ENCODE data around the gene RIIAD1.
"Not testable (repeated sequence)": the region's sequence is repeated elsewhere in the genome, so short reads cannot be mapped to it uniquely, and the experiment has no call there.

Gene RIIAD1, protein sequence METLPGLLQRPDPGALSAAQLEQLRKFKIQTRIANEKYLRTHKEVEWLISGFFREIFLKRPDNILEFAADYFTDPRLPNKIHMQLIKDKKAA

DNA sequence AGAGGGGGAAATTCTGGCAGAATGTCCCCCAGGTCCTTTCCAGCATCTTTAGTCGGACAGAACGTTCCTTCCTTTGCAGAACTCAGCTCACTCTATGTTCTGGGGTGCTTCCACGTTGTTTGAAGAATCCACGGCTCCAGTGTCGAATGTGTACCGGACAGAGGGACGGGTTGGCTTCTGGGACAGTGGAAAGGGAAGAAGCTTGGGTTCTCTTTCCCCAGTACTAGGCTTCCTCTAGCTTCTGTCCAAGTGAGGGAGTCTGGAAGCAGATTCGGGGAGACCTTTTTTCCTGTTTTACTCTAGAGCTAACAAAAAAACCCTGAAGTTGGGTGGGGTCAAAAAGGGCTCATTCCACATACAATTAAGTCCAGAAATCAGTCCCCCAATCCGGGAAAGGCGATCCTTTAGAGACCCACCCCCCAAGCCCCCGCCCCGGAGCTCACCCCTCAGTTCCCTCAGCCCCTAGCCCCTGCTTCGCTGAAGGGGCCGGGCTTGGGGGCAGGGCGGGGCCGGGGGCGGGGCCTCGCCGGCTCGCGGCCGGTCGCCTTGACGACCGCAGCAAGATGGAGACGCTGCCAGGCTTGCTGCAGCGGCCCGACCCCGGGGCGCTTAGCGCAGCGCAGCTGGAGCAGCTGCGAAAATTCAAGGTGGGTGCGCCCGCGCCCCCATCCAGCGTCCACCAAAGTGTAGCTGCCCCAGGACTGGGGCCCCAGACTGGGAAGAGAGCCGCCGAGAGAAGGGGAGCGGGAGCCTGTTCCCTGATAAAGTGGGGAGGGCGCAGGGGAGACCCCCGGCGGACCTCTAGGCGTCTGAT lies at the start of gene RIIAD1:
Gene RIIAD1 (plus strand): TSS at position 549 of the 814 bp plus-strand sequence. CDS start 15 bp downstream, at position 564.
- peak; percentile 75 for DNase-seq (ENCODE audit: extremely low spot score, insufficient read length, low read depth)
- no peak for FAIRE-seq

GRCh38 chr1:151673407-151673806 lies 47.9 kb upstream of the RIIAD1 start:
- FAIRE-seq (no peak), DNase-seq (ENCODE audit: extremely low spot score, insufficient read length, low read depth) (no peak)

- no peak for DNase-seq (ENCODE audit: extremely low spot score, insufficient read length, low read depth)
- peak; percentile 51 for FAIRE-seq
Measured at GRCh38 chr1:151680391-151680790, 40.9 kb upstream of the RIIAD1 start.

- DNase-seq (ENCODE audit: extremely low spot score, insufficient read length, low read depth) (no peak), FAIRE-seq (no peak)
Measured at GRCh38 chr1:151680826-151681225, 40.5 kb upstream of the RIIAD1 start.

DNA sequence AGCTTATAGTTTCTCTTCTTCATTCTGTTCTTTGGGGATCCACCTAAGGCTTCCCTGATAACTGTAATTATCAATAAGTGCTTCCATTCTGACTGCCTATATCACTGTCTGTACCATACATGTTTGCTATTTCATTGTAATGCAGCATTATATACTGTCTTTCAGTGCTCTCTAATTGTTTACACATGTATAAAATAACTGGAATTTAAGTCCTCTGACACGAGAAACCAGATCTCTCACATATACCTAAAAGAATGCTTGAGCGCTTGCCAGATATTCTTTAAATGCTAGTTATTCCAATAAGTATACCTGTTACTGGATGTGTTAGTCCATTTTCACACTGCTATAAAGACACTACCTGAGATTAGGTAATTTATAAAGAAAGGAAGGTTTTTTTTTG lies 39.4 kb upstream of the RIIAD1 start:
- FAIRE-seq (no peak), DNase-seq (ENCODE audit: extremely low spot score, insufficient read length, low read depth) (no peak)

GRCh38 chr1:151682901-151683300 lies 38.4 kb upstream of the RIIAD1 start:
- not testable (repeated sequence) for DNase-seq (ENCODE audit: extremely low spot score, insufficient read length, low read depth); FAIRE-seq

GRCh38 chr1:151684128-151684527 lies 37.2 kb upstream of the RIIAD1 start:
- no peak for FAIRE-seq

GRCh38 chr1:151686561-151686960 lies 34.8 kb upstream of the RIIAD1 start:
- no peak for FAIRE-seq
- no peak for DNase-seq (ENCODE audit: extremely low spot score, insufficient read length, low read depth)

More at GRCh38 chr1:151684128-151684527, 37.2 kb upstream of the RIIAD1 start:
- no peak for DNase-seq (ENCODE audit: extremely low spot score, insufficient read length, low read depth)

- DNase-seq (ENCODE audit: extremely low spot score, insufficient read length, low read depth) (no peak), FAIRE-seq (no peak)
Measured at GRCh38 chr1:151689494-151689893, 31.8 kb upstream of the RIIAD1 start.

DNA sequence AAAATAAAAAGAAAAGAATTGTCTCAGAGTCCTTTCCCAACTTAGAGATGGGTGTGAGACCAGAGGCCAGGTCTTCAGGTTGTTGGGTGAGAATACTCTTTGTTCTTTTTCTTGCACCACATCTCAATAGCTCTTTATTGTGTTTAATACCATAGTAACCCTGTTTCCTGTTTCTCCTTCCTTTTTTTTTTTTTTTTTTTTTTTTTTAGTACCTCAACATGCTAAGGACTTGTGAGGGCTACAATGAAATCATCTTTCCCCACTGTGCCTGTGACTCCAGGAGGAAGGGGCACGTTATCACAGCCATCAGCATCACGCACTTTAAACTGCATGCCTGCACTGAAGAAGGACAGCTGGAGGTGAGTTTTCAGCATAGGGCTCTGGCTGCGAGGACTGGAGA lies 29.1 kb upstream of the RIIAD1 start:
- FAIRE-seq (no peak), DNase-seq (ENCODE audit: extremely low spot score, insufficient read length, low read depth) (no peak)

DNA sequence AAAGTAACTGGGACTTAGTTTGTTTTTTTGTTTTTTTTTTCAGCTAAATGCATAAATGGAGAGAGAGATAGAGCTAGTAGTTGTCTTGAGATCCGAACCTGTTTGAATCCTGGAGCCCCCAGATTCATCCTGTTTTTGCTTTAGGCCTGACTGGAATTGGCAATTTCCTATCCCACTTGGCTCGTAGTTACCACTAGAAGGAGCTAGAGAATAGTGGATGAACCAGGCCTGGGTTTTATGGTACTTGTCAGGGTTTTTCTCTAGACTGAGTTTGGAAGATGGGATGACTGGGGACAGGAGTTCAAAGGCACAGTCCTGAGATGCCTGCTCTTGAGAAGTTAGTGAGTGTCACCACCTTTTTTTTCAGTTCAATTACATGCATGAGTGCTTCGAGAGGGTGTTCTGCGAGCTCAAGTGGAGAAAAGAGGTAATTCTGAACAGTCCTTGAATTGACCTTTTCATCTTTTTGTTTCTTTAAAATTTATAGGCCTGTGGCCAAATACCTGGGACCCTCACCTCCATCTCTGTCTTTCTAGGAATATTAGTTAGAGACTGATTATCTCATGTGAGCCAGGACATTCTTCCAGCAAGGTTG lies 28.2 kb upstream of the RIIAD1 start:
- peak; percentile 70 for FAIRE-seq
- DNase-seq (ENCODE audit: extremely low spot score, insufficient read length, low read depth), result no peak

- FAIRE-seq (no peak), DNase-seq (ENCODE audit: extremely low spot score, insufficient read length, low read depth) (no peak)
Measured at GRCh38 chr1:151701515-151701914, 19.8 kb upstream of the RIIAD1 start.

DNA sequence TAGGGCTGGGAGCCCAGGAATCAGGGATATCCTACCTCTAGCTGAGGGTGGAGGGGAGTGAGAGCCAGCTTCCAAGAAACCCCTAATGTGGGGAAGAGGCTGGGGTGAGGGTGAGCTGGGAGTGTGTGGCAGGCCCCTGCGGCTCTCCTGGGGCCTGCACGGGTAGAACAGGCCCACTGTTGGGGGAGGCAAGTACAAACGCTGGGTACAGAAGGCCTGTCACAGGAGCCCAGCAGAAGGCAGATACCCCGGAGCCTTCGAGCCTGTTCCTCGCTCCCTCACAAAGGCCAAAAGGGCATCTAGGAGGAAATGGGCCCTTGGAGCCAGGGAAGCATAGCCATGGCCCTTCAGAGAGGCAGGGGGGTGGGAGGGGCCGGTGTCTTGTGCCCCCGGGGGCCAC lies 18.4 kb upstream of the RIIAD1 start:
- FAIRE-seq (no peak), DNase-seq (ENCODE audit: extremely low spot score, insufficient read length, low read depth) (no peak)

GRCh38 chr1:151703813-151704212 lies 17.5 kb upstream of the RIIAD1 start:
- no peak for FAIRE-seq
- DNase-seq (ENCODE audit: extremely low spot score, insufficient read length, low read depth), result no peak

DNA sequence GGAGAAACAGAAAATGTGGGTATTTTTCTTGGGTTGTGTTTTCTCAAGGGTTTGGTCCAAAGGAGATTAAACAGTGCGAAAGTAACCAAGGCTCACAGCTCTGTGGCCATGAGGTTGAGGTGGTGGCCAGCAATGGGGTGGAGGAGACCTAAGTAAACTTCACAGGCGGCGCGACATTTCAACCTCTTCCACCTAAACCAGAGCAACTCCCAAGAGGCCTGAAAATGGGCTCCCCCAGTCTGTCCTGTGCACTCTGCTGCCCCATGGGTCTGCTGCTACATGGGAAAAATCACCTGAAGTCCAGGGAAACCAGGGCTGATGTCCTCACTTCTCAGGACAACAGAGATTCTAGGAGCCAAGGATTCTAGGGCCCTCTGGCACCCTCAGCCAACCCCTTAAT lies 17.1 kb upstream of the RIIAD1 start:
- DNase-seq (ENCODE audit: extremely low spot score, insufficient read length, low read depth) (no peak), FAIRE-seq (no peak)

DNA sequence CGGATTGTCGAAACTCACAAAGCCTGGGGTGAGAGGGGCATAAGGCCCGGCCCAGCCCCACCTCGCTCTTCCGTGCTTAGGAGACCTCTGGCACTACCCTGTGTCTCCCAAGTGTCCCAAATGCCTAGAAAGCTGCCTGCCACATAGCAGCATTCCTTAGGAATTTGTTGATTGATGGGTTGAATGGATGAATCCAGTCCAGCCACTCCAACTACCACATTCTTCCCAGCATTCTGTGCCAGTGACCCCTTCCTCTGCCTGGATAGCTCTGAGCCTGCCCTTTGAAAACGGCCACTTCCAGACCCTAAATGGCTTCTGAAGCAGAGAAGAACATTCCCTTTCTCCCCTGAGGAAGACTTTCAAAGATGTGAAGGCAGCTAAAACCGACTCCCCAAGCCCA lies 16.2 kb upstream of the RIIAD1 start:
- DNase-seq (ENCODE audit: extremely low spot score, insufficient read length, low read depth) (no peak), FAIRE-seq (no peak)

GRCh38 chr1:151705753-151706463 lies 15.4 kb upstream of the RIIAD1 start:
- DNase-seq (ENCODE audit: extremely low spot score, insufficient read length, low read depth) (no peak), FAIRE-seq (no peak)

- DNase-seq (ENCODE audit: extremely low spot score, insufficient read length, low read depth) (no peak), FAIRE-seq (no peak)
Measured at GRCh38 chr1:151706464-151707415, 14.6 kb upstream of the RIIAD1 start.

DNA sequence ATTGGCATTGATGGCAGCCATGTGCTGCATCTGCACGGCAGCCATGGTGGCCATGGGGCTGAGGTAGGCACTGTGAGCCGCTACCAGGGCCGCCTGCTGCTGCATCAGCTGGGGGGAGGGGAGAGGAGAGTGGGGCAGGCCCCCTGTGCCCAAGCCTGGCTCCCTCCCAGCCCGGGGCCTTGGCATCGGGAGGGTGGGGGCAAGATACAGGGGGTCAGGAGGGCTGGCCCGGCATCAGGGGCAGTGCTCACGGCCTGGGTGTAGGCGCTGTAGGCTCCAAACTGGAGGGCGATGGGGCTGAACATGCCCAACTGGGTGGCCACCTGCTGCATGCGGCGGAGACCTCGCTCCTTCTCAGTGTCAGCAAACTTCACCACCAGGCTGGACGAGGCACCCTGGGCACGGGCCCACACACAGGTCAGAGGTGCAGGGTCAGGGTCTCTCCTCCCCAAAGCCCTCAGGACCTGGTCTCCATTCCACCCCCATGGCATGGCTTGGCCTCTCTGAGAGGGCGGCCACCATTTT lies 13.7 kb upstream of the RIIAD1 start:
- DNase-seq (ENCODE audit: extremely low spot score, insufficient read length, low read depth) (no peak), FAIRE-seq (no peak)

Measured in GM18507 (cell line).